Cardiac muscle cell (in vitro differentiated cells and primary cell): ENCODE measurements around the gene C7. TPM values are rescaled to one million over a fixed set of nuclear protein-coding genes. Genes with fewer than 3 reads are reported as not detected.

Experiments
- DNase-seq, 2 donors: peaks; one replicate each; pipeline versions ENCODE4 v3.0.0 to v3.0.0-alpha.2; 2010 to 2017; ENCODE audit warnings: low read depth in 1 of 2, low spot score in 1 of 2
- H3K27ac ChIP-seq: fragments of 200-600 bp; sonication (generic); 2 replicates; pipeline ENCODE4 v1.5.1; 2016
- H3K27me3 ChIP-seq: fragments of 200-600 bp; sonication (generic); 2 replicates; pipeline ENCODE4 v1.6.0; 2016; ENCODE audit warnings: control low read depth
- H3K36me3 ChIP-seq: fragments of 200-600 bp; sonication (generic); 2 replicates; pipeline ENCODE4 v1.5.1; 2016; ENCODE audit warnings: control low read depth
- H3K4me1 ChIP-seq: fragments of 200-600 bp; sonication (generic); 2 replicates; pipeline ENCODE4 v1.8.1; 2017; ENCODE audit warnings: low read depth, mild to moderate bottlenecking, mixed run types
- H3K4me3 ChIP-seq: fragments of 200-600 bp; sonication (generic); 2 replicates; pipeline ENCODE4 v1.5.1; 2016; ENCODE audit warnings: mild to moderate bottlenecking
- H3K9me3 ChIP-seq: fragments of 200-600 bp; sonication (generic); 2 replicates; pipeline ENCODE4 v1.5.1; 2017; ENCODE audit warnings: low read depth, mild to moderate bottlenecking, control low read depth
- polyA plus RNA-seq: library from polyadenylated mRNA; unstranded; fragments of >200 nt; fragmentation: Nextera tagmentation; extraction: Ambion mirVana; gene quantifications from 2 replicates; pipeline ENCODE4 v1.2.1, GENCODE V29; 2016
- total RNA-seq: library from RNA; depleted of rRNA; stranded (reverse); fragments of >200 nt; gene quantifications from 2 replicates; pipeline ENCODE4 v1.2.3, GENCODE V29; 2016
- TF ChIP-seq, protein P1 (sequence below): IDR thresholded peaks from 2 replicates; pipeline ENCODE4 v1.5.1; 2012; ENCODE audit warnings: low read depth, mild to moderate bottlenecking, low read length

C7 gene
- total and polyA plus RNA-seq, 2 experiments from 2014 or later, result 64.0 to 153 TPM

DNA sequence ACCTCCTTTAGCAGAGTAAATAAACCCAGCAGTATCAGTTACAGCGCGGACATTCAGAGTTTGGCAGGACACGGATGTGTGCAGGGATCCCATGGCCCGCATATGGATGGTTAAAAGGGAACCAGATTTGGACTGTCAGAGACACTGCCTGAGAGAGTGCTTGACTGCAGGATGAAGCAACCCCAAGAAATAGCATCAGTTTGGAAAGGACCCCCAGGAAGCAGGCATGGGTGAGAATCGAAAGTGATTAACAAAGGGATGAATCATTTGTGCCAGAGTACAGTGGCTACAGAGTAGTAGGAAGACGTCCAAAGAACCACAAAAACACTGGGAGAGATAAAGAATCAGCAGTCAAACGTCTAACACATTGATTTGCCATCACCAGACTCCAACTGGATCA, 5.5 kb downstream of the C7 start:
- Histone ChIP-seq H3K4me3 (no peak overlapping the region), H3K9me3 (no peaks in the 10 kb centered on the region), H3K36me3 (no peaks in the 10 kb centered on the region), H3K4me1 (peaks cover 25% of the 10 kb centered on the region), H3K27ac (no peak overlapping the region), H3K27me3 (no peaks in the 10 kb centered on the region)
- TF ChIP-seq, protein P1, sequence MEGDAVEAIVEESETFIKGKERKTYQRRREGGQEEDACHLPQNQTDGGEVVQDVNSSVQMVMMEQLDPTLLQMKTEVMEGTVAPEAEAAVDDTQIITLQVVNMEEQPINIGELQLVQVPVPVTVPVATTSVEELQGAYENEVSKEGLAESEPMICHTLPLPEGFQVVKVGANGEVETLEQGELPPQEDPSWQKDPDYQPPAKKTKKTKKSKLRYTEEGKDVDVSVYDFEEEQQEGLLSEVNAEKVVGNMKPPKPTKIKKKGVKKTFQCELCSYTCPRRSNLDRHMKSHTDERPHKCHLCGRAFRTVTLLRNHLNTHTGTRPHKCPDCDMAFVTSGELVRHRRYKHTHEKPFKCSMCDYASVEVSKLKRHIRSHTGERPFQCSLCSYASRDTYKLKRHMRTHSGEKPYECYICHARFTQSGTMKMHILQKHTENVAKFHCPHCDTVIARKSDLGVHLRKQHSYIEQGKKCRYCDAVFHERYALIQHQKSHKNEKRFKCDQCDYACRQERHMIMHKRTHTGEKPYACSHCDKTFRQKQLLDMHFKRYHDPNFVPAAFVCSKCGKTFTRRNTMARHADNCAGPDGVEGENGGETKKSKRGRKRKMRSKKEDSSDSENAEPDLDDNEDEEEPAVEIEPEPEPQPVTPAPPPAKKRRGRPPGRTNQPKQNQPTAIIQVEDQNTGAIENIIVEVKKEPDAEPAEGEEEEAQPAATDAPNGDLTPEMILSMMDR, result no peak
- peak in 1 of 2 donors; percentile 93 for DNase-seq

DNA sequence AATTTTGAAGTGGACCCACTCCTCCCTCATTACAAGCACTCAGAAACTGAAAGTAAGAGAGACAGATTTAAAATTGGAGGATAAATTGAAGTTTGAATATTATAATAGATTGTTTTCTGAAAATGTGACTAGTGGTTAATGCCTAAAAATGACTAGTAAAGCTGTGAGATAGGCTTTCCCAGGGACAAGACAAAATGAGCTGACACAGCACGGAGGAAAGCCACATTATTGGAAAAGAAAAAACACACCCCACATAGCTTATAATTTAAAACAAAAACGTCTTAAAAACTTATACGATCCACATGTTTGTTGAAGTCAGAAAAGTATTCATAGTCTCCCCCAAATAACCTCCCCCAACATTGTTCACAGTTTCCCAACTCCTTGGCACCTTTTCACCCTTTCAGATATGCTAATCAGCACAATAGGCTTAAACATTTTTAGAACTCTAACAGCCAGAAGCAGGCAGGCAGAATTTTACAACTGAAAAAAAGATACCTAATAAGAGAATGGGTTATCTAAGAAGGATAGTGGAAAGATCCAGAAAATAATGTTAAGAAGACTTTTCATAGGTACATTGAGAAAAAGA, 6.1 kb downstream of the C7 start:
- Histone ChIP-seq H3K36me3 (no peaks in the 10 kb centered on the region), H3K4me3 (no peak overlapping the region)

DNA sequence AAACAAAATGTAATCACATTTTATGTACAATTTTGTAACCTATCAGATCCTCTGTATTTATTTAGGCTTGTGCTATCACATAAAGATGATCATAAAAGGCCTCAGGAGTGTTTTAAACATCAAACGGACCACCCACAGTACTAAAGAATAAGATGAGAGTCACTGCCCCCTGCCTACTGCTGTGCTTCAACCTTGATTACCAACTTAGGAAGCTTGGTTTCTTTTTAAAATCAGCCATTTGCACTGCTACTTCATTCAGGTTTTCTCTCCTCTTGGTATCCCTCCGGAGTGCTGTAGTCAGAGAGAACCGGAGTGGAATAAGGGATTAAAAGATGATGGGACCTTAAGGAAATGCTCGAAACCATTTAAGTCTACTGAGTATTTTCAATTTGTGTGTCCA, 6.9 kb downstream of the C7 start:
- Histone ChIP-seq H3K36me3 (no peaks in the 10 kb centered on the region), H3K27ac (no peak overlapping the region), H3K4me1 (peaks cover 16% of the 10 kb centered on the region), H3K4me3 (no peak overlapping the region), H3K27me3 (no peaks in the 10 kb centered on the region), H3K9me3 (no peaks in the 10 kb centered on the region)
- peak in 1 of 2 donors; percentile 17 for DNase-seq
- TF ChIP-seq, protein P1, result no peak

More for the DNA sequence above, 6.1 kb downstream of the C7 start:
- H3K4me1 ChIP-seq, result peaks cover 21% of the 10 kb centered on the region
- peak in 1 of 2 donors; percentile 65 for DNase-seq
- no peak overlapping the region for H3K27ac ChIP-seq
- H3K9me3 ChIP-seq, result no peaks in the 10 kb centered on the region
- TF ChIP-seq, protein P1, result no peak
- no peaks in the 10 kb centered on the region for H3K27me3 ChIP-seq

DNA sequence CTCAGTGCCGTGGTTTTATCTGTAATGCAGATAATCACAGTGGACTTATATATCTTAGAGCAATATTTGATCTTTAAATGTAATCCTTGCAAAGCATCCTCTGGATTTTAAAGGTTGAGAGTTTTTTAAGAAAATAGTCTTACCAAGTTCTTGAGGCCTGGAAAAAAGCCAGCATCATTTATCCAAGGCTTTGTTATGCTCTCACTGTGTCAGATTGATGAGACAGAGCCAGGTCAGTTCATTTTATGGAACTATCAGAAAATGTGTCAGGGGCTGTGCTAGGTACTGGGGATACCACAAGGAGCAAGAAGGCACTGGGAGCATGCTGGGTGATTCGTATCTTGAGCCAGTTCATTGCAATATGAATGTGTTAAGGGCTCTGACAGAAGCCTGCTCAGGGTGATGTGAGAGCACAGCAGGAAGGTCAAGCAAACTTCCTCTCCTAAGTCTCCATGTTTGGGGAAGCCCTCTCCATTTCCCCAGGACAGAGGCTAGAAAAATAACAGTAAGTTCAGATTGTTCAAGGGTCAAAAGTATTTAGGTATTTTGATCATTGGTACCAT, 19.7 kb downstream of the C7 start:
- Histone ChIP-seq H3K27me3 (no peaks in the 10 kb centered on the region), H3K27ac (no peak overlapping the region), H3K9me3 (no peaks in the 10 kb centered on the region), H3K36me3 (no peaks in the 10 kb centered on the region), H3K4me1 (no peaks in the 10 kb centered on the region), H3K4me3 (no peak overlapping the region)
- TF ChIP-seq, protein P1, result no peak
- no peak for DNase-seq

DNA sequence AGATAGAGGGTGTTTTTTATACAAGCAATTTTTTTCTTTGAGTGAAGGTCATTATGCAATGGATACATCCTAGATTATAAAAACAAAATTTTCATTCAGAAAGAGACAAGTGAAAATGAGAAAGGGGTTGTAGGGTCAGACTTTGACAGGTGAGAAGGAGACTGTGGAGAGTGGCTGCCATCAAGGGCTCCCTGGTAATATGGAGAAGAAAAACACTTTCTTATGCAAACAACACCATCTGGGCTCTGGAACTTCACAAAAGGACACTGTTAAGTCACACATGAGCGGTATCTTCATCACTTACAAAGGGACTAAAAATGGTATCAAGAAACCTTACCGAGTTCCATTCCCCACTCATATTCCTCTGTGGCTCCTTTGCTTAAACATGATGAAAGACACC, 23.5 kb downstream of the C7 start:
- Histone ChIP-seq H3K9me3 (no peaks in the 10 kb centered on the region), H3K36me3 (no peaks in the 10 kb centered on the region), H3K4me1 (no peaks in the 10 kb centered on the region), H3K4me3 (no peak overlapping the region), H3K27ac (no peak overlapping the region), H3K27me3 (no peaks in the 10 kb centered on the region)
- no peak for DNase-seq
- TF ChIP-seq, protein P1, result no peak
